NCI-H2227 (cell line): ENCODE measurements around the gene LSM6.

Source experiments
- DNase-seq: peaks from one replicate; lab custom pipeline; 2025; ENCODE audit not compliant: unreplicated experiment; lab: John Stamatoyannopoulos, UW

LSM6 gene

GRCh38 chr4:146183209-146183608 is 7.7 kb downstream of the LSM6 start:
- no peak for DNase-seq

GRCh38 chr4:146186041-146186440 is 10.5 kb downstream of the LSM6 start:
- no peak for DNase-seq

- DNase-seq = no peak
These were observed 11.1 kb downstream of the LSM6 start for GRCh38 chr4:146186596-146186995.

- DNase-seq = no peak
These were observed 14.9 kb downstream of the LSM6 start for GRCh38 chr4:146190456-146190855.

GRCh38 chr4:146191766-146192458 is 16.4 kb downstream of the LSM6 start:
- peak; percentile 16 for DNase-seq

GRCh38 chr4:146193628-146194027 is 18.1 kb downstream of the LSM6 start:
- no peak for DNase-seq

- DNase-seq = no peak
These were observed 18.7 kb downstream of the LSM6 start for GRCh38 chr4:146194212-146194611.

- no peak for DNase-seq
These were observed 27.1 kb downstream of the LSM6 start for GRCh38 chr4:146202665-146203064.

- no peak for DNase-seq
These were observed 31.9 kb downstream of the LSM6 start for GRCh38 chr4:146207410-146207809.

- no peak for DNase-seq
These were observed 35.4 kb downstream of the LSM6 start for GRCh38 chr4:146210890-146211289.

GRCh38 chr4:146211440-146211839 is 35.9 kb downstream of the LSM6 start:
- no peak for DNase-seq

- no peak for DNase-seq
These were observed 37.3 kb downstream of the LSM6 start for GRCh38 chr4:146212781-146213180.

GRCh38 chr4:146214238-146214637 is 38.7 kb downstream of the LSM6 start, which contains the start of gene REELD1:
Gene REELD1 (plus strand): TSS chr4:146214538. CDS start chr4:146216953, 2,415 bp downstream.
- DNase-seq = no peak

GRCh38 chr4:146222313-146222712 is 46.8 kb downstream of the LSM6 start:
- no peak for DNase-seq

- DNase-seq = no peak
These were observed 48.9 kb downstream of the LSM6 start for GRCh38 chr4:146224326-146224966.

- no peak for DNase-seq
These were observed 53.9 kb downstream of the LSM6 start for GRCh38 chr4:146229406-146229805.

GRCh38 chr4:146232131-146232722 is 56.7 kb downstream of the LSM6 start:
- no peak for DNase-seq

- DNase-seq = no peak
These were observed 60.2 kb downstream of the LSM6 start for GRCh38 chr4:146235654-146236177.

- no peak for DNase-seq
These were observed 60.7 kb downstream of the LSM6 start for GRCh38 chr4:146236216-146236615.

GRCh38 chr4:146237092-146237491 is 61.6 kb downstream of the LSM6 start:
- DNase-seq = no peak

- no peak for DNase-seq
These were observed 62.6 kb downstream of the LSM6 start for GRCh38 chr4:146238107-146238506.
